Adrenal gland (tissue), 5 donors: ENCODE measurements around the gene HEATR5B.

Source experiments
- CTCF ChIP-seq, 6 experiments: fragments of 450-650 bp in 4 of 6; fragments of 200-600 bp in 2 of 6; sonication (generic) in 1 of 6; IDR thresholded peaks; 1 replicate in 5 of 6; 2 replicates in 1 of 6; pipeline versions ENCODE4 v1.5.1 to v1.8.0; 2016 to 2021; ENCODE audit warnings: antibody characterized with exemption in 6 of 6, mild to moderate bottlenecking in 2 of 6, moderate library complexity in 1 of 6
- POLR2A ChIP-seq, 2 donors: fragments of 450-650 bp; IDR thresholded peaks; one replicate each; pipeline ENCODE4 v1.6.1; 2017; ENCODE audit warnings: antibody characterized with exemption in 2 of 2, mild to moderate bottlenecking in 2 of 2, moderate library complexity in 1 of 2
- donor health status: DM: no; HTN: no; CAD: no.

- TF ChIP-seq CTCF (IDR thresholded peaks at IDR 0.05) (no peak), POLR2A (IDR thresholded peaks at IDR 0.05) (no peak)
These were observed 7.7 kb upstream of the HEATR5B start for GRCh38 chr2:37091873-37092272.
